ENCODE results near the gene ITPK1. TPM values are rescaled to one million over a fixed set of nuclear protein-coding genes. Genes with fewer than 3 reads are reported as not detected.

ITPK1 gene
- total and polyA plus RNA-seq, 2 experiments from 2014 or later, result 35.9 to 101 TPM

DNA sequence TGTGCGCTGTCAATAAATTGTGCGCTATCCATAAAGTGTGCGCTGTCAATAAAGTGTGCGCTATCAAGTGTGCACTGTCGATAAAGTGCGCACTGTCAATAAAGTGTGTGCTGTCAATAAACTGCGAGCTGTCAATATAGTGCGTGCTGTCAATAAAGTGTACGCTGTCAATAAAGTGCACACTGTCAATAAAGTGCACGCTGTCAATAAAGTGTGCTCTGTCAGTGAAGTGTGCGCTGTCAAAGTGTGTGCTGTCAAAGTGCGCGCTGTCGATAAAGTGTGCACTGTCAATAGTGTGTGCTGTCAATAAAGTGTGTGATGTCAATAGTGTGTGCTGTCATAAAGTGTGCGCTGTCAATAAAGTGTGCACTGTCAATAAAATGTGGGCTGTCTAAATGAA lies 195.7 kb downstream of the ITPK1 start (continued):
- TF ChIP-seq, protein P1, sequence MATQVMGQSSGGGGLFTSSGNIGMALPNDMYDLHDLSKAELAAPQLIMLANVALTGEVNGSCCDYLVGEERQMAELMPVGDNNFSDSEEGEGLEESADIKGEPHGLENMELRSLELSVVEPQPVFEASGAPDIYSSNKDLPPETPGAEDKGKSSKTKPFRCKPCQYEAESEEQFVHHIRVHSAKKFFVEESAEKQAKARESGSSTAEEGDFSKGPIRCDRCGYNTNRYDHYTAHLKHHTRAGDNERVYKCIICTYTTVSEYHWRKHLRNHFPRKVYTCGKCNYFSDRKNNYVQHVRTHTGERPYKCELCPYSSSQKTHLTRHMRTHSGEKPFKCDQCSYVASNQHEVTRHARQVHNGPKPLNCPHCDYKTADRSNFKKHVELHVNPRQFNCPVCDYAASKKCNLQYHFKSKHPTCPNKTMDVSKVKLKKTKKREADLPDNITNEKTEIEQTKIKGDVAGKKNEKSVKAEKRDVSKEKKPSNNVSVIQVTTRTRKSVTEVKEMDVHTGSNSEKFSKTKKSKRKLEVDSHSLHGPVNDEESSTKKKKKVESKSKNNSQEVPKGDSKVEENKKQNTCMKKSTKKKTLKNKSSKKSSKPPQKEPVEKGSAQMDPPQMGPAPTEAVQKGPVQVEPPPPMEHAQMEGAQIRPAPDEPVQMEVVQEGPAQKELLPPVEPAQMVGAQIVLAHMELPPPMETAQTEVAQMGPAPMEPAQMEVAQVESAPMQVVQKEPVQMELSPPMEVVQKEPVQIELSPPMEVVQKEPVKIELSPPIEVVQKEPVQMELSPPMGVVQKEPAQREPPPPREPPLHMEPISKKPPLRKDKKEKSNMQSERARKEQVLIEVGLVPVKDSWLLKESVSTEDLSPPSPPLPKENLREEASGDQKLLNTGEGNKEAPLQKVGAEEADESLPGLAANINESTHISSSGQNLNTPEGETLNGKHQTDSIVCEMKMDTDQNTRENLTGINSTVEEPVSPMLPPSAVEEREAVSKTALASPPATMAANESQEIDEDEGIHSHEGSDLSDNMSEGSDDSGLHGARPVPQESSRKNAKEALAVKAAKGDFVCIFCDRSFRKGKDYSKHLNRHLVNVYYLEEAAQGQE (IDR thresholded peaks at IDR 0.05; ENCODE audit: unreplicated experiment), result no peak
- TF ChIP-seq EZH2phosphoT487 (IDR thresholded peaks at IDR 0.05; ENCODE audit: unreplicated experiment), result no peak
- TF ChIP-seq, protein P2, sequence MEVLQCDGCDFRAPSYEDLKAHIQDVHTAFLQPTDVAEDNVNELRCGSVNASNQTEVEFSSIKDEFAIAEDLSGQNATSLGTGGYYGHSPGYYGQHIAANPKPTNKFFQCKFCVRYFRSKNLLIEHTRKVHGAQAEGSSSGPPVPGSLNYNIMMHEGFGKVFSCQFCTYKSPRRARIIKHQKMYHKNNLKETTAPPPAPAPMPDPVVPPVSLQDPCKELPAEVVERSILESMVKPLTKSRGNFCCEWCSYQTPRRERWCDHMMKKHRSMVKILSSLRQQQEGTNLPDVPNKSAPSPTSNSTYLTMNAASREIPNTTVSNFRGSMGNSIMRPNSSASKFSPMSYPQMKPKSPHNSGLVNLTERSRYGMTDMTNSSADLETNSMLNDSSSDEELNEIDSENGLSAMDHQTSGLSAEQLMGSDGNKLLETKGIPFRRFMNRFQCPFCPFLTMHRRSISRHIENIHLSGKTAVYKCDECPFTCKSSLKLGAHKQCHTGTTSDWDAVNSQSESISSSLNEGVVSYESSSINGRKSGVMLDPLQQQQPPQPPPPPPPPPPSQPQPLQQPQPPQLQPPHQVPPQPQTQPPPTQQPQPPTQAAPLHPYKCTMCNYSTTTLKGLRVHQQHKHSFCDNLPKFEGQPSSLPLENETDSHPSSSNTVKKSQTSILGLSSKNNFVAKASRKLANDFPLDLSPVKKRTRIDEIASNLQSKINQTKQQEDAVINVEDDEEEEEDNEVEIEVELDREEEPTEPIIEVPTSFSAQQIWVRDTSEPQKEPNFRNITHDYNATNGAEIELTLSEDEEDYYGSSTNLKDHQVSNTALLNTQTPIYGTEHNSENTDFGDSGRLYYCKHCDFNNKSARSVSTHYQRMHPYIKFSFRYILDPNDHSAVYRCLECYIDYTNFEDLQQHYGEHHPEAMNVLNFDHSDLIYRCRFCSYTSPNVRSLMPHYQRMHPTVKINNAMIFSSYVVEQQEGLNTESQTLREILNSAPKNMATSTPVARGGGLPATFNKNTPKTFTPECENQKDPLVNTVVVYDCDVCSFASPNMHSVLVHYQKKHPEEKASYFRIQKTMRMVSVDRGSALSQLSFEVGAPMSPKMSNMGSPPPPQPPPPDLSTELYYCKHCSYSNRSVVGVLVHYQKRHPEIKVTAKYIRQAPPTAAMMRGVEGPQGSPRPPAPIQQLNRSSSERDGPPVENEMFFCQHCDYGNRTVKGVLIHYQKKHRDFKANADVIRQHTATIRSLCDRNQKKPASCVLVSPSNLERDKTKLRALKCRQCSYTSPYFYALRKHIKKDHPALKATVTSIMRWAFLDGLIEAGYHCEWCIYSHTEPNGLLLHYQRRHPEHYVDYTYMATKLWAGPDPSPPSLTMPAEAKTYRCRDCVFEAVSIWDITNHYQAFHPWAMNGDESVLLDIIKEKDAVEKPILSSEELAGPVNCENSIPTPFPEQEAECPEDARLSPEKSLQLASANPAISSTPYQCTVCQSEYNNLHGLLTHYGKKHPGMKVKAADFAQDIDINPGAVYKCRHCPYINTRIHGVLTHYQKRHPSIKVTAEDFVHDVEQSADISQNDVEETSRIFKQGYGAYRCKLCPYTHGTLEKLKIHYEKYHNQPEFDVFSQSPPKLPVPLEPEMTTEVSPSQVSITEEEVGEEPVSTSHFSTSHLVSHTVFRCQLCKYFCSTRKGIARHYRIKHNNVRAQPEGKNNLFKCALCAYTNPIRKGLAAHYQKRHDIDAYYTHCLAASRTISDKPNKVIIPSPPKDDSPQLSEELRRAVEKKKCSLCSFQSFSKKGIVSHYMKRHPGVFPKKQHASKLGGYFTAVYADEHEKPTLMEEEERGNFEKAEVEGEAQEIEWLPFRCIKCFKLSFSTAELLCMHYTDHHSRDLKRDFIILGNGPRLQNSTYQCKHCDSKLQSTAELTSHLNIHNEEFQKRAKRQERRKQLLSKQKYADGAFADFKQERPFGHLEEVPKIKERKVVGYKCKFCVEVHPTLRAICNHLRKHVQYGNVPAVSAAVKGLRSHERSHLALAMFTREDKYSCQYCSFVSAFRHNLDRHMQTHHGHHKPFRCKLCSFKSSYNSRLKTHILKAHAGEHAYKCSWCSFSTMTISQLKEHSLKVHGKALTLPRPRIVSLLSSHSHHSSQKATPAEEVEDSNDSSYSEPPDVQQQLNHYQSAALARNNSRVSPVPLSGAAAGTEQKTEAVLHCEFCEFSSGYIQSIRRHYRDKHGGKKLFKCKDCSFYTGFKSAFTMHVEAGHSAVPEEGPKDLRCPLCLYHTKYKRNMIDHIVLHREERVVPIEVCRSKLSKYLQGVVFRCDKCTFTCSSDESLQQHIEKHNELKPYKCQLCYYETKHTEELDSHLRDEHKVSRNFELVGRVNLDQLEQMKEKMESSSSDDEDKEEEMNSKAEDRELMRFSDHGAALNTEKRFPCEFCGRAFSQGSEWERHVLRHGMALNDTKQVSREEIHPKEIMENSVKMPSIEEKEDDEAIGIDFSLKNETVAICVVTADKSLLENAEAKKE (CRISPR knock-in tag; IDR thresholded peaks at IDR 0.05), result no peak

DNA sequence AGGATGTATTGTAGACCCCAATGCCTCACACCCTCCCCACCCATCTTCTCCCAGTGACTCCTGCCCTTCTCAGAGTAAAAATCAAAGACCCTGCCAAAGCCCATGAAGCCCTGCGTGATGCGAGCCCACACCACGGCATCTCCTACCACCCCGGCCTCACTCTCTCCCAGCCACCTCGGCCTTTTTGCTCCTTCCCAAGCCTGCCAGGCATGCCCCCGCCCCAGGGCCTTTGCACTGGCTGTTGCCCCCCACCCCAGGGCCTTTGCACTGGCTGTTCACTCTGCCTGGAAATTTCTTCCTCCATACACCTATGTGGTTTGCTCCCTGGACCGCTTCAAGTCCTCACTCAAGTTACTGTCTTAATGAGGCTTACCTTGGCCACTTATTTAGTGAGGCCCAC lies 197.8 kb downstream of the ITPK1 start:
- H3K4me3 Mint-ChIP-seq, result no peak overlapping the region
- peaks cover 6% of the 10 kb centered on the region for H3K4me1 Mint-ChIP-seq
- Histone ChIP-seq H3K79me2 (replicated peaks; ENCODE audit: insufficient read depth) (no peaks in the 10 kb centered on the region), H3K4me1 (ENCODE audit: insufficient read depth) (no peaks in the 10 kb centered on the region), H3K27ac (ENCODE audit: low read depth) (no peak overlapping the region), H3K27me3 (ENCODE audit: insufficient read depth) (peaks cover 12% of the 10 kb centered on the region), H3K36me3 (ENCODE audit: insufficient read depth) (no peaks in the 10 kb centered on the region), H4K20me1 (replicated peaks; ENCODE audit: insufficient read depth) (no peaks in the 10 kb centered on the region), H3K4me3 (no peak overlapping the region), H3F3A (replicated peaks; ENCODE audit: low read depth) (0 out of 2 replicates have a peak, but pooled peaks cover 2% of the 10 kb centered on the region), H3K4me2 (no peak overlapping the region), H3K9me2 (ENCODE audit: insufficient read depth) (no peaks in the 10 kb centered on the region), H2AFZ (no peak overlapping the region)
- TF ChIP-seq NANOG (IDR thresholded peaks at IDR 0.05; ENCODE audit: borderline replicate concordance), result no peak
- TF ChIP-seq EZH2phosphoT487 (IDR thresholded peaks at IDR 0.05; ENCODE audit: unreplicated experiment), result no peak
- TF ChIP-seq, protein P1 (IDR thresholded peaks at IDR 0.05; ENCODE audit: unreplicated experiment), result no peak
- ATAC-seq (no peak), DNase-seq (ENCODE audit: low spot score) (no peak)
- H3K36me3 Mint-ChIP-seq (ENCODE audit: low read depth), result no peaks in the 10 kb centered on the region; the same call in 2 of the 3 replicates
- no peak overlapping the region for H3K27ac Mint-ChIP-seq
- peaks cover 20% of the 10 kb centered on the region for H3K27me3 Mint-ChIP-seq (ENCODE audit: insufficient read depth, low read depth, poor library complexity)
- peaks cover 10% of the 10 kb centered on the region; the same call in 2 of the 3 replicates for H3K9me3 Mint-ChIP-seq

All from GM23338 (cell line).